GM12892 (cell line): ENCODE measurements around the gene PRDX4.

Experiments used
- POLR2A ChIP-seq: IDR thresholded peaks from 2 replicates; pipeline ENCODE4 v1.6.1; 2011; ENCODE audit warnings: low read depth, low read length, control low read depth
- POLR2AphosphoS5 ChIP-seq: IDR thresholded peaks from 2 replicates; pipeline ENCODE4 v1.6.1; 2011; ENCODE audit warnings: low read depth, low read length, control low read depth

DNA sequence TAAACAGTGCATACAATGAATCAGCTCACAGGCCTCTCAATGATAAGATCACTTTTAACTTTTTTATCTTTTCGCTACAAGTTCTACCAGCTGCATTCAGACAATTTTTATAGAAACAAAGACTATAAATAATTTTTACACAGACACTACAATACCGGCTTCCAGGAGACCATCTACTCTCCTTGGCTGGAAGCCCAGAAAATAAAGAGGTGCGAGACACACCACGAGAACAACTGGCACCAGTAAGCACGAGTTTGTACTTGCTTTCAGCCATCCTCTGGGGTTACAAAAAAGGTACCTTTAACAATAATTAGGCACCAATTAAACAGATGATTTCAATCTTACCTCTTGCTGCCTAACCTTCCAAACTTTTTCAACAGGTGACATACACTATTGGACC is 11.2 kb upstream of the PRDX4 start:
- TF ChIP-seq POLR2AphosphoS5 (no peak), POLR2A (no peak)
